Measurements from ENCODE around the gene SLC17A6. TPM values are rescaled to one million over a fixed set of nuclear protein-coding genes. Genes with fewer than 3 reads are reported as not detected.

SLC17A6 gene
- polyA plus RNA-seq (ENCODE audit: insufficient read length), result not detected

DNA sequence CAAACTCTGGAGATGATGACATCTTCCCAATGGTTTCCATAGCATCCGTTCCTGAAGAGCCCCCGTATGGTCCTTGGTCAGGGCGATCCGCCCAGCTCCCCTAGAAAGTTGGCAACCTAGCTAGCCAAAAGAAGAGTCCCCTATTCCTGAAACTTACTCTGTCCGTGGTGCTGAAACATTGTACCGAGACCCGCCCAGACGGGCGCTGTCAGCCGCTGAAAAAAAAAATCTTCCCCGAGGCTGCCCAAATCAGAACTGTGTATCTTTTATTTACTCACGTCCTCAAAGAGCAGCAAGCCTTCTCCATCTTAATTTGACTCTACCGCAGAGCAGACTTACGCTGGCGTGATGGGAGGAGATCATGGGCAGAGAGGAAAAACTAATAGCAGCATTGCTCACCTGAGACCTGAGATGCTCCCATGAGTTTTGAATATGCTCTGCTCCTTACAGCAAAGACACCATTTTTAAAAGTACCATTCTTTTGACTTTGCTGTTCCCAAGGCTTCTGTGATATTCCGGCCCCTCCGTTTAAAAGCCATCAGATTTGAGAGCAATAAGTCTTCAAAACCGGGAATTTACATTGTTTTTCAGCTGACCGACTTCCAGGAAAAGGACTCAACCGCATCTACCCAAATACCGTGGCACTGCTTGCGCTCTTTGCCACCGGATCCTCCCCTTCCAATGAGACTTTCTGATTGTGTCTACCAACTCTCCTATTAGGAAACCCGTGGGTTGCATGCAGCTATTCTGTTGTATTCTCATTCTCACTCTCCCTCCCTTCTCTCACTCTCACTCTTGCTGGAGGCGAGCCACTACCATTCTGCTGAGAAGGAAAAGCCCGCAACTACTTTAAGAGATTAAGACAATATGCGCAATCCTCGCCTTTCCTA is at the start of gene SLC17A6:
TSS of gene SLC17A6 (plus strand) at position 786 of the 890 bp plus-strand sequence. CDS start 153 bp downstream, outside the sequence.
- DNase-seq (ENCODE audit: low read depth), result peak; percentile 29

DNA sequence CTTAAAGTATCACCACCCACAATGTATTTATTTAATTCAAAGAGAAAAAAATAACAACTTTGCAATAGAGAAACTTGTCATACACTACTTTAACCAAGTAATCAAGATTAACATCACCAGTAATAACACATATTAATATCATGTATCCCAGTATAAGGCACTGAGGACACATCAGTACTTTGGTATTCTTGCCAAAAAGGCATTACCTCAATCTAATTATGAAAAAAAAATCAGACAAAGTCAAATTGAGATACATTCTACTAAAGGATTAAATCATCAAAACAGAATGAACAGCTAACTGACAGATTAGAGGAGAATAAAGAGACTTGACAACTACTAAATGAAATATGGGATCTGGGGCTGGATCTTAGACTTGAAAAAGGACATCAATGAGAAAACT is 35.8 kb upstream of the SLC17A6 start:
- DNase-seq (ENCODE audit: low read depth), result no peak

DNA sequence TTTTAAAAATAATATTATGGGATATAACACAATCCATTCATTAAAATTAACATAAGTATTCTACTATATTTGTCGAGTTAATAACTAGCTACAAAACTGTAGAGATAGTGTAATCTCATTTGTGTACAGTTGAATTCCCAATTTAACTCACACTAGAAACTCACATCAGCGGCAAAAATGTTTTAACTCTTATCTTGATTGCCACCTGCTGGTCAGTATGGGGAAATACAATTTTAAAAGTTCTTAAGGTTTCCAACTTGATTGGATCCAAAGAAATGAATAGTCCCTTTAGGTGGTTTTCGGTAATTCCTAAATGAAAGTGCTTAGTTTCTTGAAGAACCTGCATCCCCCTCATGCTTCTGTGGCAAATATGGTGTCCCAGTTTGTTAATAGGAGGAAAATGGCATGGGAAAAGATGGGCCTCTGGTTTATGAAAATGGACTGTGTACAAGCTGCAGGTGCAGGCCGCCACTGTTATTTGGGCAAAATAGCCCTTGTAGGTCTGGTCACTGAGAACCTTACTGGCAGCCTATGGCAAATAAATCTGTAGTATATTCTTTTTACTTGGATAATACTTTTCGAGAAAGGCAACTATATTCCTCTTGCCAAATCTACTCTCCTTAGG is 33.7 kb upstream of the SLC17A6 start:
- peak; percentile 1 for DNase-seq (ENCODE audit: low read depth)

DNA sequence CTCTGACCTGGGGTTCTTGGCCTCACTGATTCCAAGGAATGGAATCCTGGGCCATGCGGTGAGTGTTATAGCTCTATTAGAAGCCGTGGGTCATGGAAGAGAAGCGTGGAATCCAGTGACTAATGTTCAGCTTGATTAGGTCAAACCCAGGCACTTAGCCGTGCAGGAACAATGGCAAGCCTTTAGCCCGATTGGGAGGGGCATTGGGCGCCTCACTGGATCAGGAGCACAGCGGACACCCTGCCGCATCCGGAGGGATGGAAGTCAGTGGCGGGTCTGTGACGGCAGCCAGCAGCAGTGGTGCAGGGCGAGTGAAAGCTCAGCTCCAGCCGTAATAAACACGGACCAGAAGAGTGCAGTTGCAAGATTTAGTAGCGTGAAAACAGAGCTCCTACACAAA is 20.5 kb upstream of the SLC17A6 start:
- DNase-seq (ENCODE audit: low read depth), result no peak

DNA sequence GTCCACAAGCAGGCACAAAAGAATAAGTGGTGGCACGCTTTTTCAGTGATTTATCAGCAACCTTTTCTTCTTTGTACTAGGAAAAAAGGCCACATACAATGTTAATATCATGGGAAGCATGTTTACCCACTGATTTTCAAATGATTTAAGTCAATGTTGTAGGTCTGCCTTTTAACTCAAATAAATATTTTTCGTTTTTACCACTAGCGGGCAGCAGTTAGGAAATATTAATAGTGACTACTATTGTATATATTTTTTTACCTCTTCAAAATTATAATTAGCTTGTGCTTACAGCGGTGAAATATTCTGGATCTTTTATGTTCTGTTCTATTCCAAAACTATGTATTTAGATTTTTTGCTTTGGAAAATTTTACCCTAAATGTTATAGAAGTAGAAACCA is 6.4 kb upstream of the SLC17A6 start:
- DNase-seq (ENCODE audit: low read depth), result no peak

DNA sequence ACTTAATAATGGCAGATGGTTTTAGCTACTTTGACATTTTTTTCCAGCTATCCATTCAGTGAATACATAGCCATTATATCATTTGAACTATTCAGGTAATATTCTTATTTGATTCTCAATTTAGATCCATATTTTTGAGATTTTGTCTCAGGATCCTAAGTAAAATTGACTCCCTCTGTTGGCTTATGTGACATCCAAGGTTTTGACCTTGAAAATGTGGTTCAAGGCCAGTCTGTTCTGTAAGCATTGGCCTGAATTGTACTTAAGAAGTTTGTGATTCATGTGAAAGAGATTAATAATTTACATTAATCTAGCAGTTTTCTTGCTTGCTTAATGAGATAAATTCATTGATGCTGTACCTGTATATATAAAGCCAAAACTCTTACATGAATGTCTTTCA is 1.6 kb upstream of the SLC17A6 start:
- no peak for DNase-seq (ENCODE audit: low read depth)

DNA sequence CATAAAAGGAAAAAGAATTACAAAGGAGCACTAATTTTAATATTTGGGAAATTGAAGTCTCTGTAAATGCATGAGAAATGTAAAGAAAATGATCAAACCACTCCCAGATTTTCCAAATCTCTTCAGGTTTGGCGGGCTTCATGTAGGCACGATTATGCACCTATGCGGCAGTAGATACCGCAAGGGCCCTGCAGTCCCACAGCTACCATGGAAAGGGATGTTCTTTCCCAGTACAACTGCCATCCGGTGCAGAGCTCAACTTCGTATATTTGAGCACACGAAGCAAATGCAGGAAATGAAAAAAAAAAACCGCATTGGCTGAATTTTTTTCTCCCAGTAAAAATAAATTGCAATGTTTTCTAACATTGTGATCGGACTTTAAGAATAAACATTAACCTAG is 1.4 kb downstream of the SLC17A6 start:
- DNase-seq (ENCODE audit: low read depth), result no peak

DNA sequence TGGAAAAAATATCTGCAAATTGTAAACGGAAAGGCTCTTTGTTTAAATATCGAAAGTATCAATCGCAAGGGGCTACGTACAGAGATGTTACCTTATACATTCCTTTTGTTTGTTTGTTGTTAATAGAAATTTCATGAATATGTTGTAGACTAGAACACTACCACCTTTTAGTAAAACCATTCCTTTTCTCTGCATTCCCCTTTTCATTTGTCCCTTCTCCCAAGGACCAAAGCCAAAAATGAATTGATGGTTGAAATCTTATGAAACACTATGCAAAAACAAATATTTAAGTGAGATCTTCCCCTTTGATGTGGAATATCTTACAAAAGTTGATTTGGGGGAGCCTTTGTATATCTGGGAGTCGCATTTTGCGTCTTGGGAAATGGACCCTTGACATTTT is 2.1 kb downstream of the SLC17A6 start:
- DNase-seq (ENCODE audit: low read depth), result no peak

DNA sequence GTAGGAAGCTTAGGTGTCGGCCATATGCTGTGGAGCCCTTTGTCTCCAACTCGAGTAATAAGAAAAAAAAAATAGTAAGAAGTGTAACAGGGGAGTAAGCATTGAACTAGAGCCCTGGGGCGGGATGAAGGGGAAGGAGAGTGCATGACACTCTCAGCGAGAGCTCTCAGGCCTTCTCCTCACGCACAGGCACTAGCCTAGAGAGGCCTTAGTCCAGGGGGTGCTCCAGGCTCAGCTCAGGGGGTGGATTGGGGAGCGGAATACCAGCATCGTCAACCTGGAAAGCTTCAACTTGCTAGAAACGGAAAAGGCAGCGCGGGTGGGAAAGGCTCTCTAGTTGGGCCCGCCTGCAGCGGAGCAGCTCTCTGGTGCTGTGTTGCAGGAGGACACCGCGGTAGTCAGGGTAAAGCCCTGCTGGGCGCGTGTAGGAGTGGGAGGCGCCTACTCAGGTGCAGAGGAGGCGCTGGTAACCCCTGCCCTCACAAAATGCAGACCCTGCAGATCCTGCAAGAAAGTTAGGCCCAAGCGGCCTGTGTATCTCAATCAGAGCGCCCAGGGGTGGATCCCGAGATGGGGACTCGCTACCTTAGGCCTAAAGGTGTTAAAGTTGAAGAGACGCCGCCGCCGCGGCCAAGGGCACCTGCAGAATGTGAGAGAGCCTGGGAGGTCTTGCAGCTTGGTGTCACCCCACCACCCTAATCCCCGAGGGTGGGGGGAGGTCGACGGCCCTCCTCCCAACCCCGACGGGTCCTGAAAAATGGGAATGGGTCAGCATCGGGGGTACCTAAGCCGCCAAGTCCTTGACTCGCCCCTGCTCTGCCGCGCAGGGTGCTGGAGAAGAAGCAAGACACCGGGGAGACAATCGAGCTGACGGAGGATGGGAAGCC is 2.8 kb downstream of the SLC17A6 start:
- no peak for DNase-seq (ENCODE audit: low read depth)

DNA sequence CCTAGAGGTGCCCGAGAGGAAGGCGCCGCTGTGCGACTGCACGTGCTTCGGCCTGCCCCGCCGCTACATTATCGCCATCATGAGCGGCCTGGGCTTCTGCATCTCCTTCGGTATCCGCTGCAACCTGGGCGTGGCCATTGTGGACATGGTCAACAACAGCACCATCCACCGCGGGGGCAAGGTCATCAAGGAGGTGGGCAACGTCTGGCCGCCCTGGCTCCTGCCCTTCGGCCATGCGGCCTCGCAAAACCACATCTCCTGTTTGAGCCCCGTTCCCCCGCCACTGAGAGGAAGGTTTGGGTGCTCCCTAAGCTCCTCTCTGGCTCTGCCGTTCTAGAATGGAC is 3.4 kb downstream of the SLC17A6 start:
- DNase-seq (ENCODE audit: low read depth), result no peak

DNA sequence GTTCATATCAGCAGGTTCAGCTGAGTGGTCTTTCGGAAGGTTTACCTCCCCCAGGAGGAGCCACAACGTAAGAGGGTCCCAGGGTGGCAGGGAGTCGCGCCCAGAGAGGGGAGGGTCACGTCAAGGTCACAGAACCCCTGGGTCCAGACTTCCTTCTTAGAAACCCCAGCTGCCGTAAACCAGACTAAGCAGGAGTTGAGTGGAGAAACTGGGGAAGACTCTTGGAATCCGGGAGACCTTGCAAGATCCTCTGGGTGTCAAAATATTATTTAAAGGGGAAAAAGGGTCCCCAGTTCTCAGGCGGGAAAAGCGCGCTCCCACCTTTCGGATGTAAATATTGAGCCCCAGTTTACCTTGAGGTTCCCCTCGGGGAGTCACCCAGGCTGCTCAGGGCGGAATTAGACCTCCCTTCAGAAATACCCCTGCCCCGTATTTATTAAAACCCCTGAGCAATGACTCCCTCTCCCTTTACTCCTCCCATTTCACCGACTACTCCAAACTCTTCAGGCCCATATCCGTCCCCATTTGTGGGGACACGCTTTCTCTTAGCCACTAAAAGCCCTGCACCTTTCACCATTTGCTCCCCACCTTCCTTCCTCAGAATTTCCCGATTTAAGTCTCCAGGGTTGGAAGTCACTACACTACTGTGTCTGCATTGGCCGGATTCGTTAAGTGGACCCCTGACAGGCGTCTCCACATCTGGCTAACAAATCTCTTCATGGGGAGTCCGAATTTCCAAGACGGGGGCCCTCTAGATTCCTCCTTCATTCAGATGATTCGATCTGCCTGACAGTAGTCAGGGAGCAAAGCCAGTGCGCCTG is 4.2 kb downstream of the SLC17A6 start:
- no peak for DNase-seq (ENCODE audit: low read depth)

DNA sequence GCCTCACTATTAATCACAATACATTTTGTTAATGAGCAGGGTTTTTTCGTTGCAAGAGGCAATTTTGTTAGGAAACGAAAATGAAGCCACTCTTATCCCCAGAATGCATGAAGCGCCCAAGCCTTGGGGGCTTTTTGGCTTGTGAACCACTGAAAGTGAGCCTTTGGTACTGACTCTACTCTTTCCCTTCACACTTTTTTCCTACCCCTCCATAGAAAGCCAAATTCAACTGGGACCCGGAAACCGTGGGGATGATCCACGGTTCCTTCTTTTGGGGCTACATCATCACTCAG is 4.8 kb downstream of the SLC17A6 start:
- no peak for DNase-seq (ENCODE audit: low read depth)

DNA sequence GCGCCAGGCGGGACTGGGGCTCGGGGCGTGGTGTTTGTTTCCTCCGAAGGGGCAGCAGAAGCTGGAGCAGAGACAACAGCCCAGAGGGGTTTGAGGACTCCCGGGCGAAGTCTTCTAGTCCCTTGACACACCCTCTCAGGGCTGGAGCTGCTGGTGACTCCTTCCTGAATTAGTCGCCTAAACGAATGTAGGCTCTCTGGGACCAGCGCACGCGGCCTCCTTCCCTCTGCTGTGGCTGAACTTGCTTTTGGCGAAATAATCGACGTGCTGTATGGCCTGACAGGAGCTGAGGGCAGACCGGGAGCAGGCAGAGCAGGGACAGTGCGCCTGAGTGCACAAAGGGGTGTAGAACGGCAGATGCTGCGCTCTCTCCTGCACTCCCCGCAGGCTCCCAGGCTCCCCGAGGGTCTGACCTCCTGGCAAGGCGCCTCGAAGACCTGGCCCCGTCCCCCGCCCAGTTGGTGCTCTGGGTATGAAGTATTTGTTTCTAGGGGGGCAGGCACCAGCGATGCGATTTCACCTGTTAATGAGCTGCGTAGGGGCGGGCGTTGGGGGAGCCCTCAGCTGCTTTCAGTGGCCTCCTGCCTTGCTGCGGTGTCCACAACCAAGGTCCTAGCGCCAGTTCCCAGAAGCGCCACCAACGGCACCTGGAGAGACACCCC is 5.3 kb downstream of the SLC17A6 start:
- no peak for DNase-seq (ENCODE audit: low read depth)

DNA sequence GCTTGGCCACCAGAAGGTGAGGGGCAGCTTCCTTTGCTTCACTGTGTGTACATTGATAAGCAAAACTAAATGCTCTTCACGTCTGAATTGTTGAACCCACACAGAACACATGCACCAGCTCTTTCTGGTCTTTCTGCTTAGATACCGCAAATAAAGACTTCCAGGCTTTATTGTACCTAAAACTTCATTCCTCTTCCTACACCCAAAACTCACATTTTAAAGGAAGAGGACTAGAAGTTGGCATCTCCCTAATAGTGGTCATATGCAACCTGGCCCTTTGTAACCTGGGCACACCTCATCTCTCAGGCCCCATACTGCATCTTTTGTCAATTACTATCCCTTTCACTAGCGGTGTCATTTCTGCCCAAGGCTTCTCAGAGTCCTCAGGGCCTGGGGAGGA is 5.9 kb downstream of the SLC17A6 start:
- no peak for DNase-seq (ENCODE audit: low read depth)

DNA sequence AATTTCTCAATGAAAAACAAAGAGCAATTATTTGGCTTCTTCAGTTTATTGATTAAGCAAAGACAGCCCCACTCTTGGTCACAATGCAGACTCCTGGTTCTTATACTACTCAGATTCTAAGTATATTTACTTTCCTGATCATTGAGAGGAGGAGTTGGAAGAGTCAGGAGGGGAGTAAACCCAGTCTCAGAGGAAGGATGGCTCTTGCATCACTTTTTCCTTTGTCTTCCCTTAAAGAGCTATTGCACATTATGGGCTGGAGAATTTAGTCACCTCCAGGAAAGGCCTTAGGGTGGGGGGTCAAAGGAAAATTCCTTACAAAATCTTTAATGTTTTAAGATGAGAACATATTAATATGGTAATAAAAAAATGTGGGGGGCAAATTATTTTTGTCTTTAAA is 8.1 kb downstream of the SLC17A6 start:
- no peak for DNase-seq (ENCODE audit: low read depth)

DNA sequence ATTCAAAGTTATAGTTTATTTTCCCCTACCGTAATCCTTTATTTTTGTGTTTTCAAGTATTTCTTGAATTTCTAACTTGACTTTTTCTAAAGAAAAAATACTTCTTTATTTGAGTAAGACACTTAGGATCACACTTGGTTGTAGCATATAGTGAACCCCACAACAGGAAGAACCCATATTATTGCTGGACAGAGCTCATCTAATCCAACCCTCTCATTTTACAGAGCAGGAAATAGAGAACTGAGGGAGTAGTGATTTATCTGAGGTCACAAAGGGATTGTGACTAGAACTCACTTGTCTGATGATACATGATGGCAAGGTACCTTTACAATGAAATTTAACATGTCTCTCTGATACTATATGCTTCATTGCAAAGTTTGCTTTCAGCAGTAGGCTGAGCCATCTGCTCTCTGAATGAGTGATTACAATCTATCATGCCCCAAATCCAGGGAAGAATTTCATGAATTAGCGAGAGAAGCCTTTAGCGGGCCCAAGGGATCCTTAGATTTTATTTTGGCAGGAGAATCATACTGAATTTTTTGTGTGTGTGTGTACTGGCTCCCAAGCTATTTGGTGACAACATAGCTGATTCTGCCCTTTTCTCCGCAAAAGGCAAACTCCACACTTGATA is 9.8 kb downstream of the SLC17A6 start:
- DNase-seq (ENCODE audit: low read depth), result no peak

DNA sequence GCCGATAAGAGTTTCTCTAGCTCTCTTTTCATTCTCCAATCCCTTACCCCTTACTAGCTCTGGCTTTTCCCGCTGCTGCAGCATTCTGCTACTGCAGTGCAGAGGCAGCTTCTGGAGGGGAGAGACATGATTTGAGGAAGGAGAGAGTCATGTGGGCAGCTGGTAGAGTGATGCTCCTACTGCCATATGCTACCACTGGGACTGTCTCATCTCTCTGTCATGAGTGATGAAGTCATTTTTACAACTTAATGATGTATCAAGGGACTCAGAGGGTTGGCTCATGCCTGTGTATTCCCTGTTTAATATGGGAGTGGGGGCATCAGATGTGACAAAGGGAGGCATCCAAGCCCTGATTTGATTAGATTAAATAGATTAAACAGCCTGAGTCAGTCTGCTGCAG is 11.3 kb downstream of the SLC17A6 start:
- no peak for DNase-seq (ENCODE audit: low read depth)

DNA sequence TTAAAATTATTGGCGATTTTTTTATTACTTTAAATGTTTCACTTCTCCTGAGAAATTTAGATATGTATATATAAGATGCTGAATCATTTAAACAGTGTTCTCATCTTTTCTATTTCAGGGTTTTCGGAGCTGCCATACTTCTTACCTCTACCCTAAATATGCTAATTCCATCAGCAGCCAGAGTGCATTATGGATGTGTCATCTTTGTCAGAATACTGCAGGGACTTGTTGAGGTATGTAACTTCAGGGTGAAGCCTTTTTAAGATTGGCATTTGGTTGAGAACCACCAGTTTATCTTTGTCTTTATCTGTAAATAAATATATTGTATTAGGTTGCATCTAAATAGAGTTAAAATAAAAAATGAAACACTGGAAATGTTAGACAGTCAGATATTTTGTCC is 21.1 kb downstream of the SLC17A6 start:
- no peak for DNase-seq (ENCODE audit: low read depth)

DNA sequence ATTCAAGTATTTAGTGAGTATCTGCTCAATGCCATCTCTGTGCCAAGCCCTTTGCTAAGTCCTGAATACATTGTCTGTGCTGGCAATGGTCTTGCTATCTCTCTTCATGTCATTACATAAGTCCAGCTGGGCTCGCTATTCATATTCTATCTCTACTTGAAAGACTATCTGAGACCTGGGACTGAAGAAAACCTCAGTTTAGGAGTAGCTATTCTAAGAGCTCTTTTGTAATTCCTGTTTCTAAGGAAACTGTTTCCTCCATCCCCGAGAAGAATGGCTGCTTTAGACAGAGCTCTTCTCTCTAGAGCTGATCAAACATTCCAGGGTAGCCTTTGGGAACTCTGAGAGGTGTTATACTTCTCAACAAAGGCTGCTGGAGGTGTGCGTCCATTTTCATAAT is 33.0 kb downstream of the SLC17A6 start:
- DNase-seq (ENCODE audit: low read depth), result no peak

DNA sequence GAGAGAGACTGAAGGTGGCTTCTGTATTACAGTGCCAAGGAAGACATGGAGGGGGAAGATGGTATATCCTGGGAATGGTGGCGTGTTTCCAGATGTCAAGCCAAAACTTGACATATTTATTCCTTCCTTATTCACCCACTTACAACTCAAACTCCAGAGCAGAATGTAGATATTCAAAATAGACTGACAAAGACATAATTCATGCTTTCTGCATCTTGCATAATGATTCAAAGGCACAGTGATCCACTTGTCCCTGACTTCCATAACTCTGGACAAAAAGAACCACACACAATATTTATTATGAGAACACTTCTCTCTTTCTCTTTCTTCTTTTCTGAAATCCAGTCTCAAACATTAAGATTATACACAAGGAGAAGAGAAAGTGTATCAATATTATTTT is 48.9 kb downstream of the SLC17A6 start:
- DNase-seq (ENCODE audit: low read depth), result no peak

Data from forelimb muscle (tissue), 1 donor.